ENCODE measurements around the gene SEMA7A. TPM values are rescaled to one million over a fixed set of nuclear protein-coding genes. Genes with fewer than 3 reads are reported as not detected.

SEMA7A gene
- total RNA-seq, 1 donor from 2014 or later, result 0.51 TPM

- peaks cover 14% of the 10 kb centered on the region for H3K27me3 Mint-ChIP-seq (ENCODE audit: unreplicated experiment)
- no peak overlapping the region for H3K4me3 Mint-ChIP-seq (ENCODE audit: unreplicated experiment)
- no peaks in the 10 kb centered on the region for H3K9me3 Mint-ChIP-seq (ENCODE audit: unreplicated experiment)
- H3K36me3 Mint-ChIP-seq (ENCODE audit: unreplicated experiment), result no peaks in the 10 kb centered on the region
- H3K4me1 Mint-ChIP-seq (ENCODE audit: unreplicated experiment), result peaks cover 6% of the 10 kb centered on the region
- no peak overlapping the region for H3K27ac Mint-ChIP-seq (ENCODE audit: unreplicated experiment)
- no peak for TF ChIP-seq CTCF (IDR thresholded peaks at IDR 0.05)
- DNase-seq (ENCODE audit: extremely low spot score, unreplicated experiment), result no peak
Observed at GRCh38 chr15:74427607-74428441, 5.9 kb downstream of the SEMA7A start.

DNA sequence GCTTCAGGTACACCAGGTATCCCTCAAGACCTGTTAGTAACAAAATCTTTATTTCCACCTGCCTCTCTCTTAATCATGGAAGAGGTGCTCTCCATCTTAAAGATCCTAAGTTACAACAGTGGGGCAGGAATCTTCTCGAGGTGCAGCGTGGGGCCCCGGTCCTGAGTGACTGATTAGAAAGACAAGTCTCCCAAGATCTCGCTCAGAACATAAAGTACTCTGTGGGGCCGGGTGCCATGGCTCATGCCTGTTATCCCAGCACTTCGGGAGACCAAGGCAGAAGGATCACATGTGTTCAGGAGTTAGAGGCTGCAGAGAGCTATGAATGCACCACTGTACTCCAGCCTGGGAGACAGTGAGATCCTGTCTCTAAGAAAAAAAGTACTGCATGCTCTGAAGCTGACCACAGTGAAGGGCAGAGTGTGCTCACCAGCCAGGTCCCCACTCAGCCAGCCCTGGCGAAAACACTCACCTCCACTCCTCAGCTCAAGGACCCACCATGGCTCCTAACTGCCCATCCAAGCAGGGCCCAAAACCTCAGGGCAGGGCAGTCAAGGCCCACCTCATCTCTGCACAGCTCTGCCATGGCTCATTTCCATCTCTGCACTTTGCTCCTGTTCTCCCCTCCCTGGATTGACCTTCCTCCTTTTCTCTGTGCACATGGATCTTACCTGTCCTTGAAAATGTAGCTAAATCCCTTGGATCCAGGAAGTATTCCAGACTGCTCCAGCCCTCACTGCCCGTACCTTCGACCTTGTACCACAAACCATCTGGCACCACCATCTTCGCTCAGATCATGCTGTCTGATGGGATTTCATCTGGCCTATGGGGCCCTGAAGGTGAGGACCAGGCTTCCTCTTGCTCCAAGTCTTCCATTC is 7.1 kb downstream of the SEMA7A start:
- Mint-ChIP-seq H3K4me3 (ENCODE audit: unreplicated experiment) (no peak overlapping the region), H3K27ac (ENCODE audit: unreplicated experiment) (no peak overlapping the region), H3K36me3 (ENCODE audit: unreplicated experiment) (no peaks in the 10 kb centered on the region), H3K9me3 (ENCODE audit: unreplicated experiment) (no peaks in the 10 kb centered on the region), H3K27me3 (ENCODE audit: unreplicated experiment) (peaks cover 3% of the 10 kb centered on the region), H3K4me1 (ENCODE audit: unreplicated experiment) (peaks cover 7% of the 10 kb centered on the region)
- DNase-seq (ENCODE audit: extremely low spot score, unreplicated experiment), result no peak
- no peak for TF ChIP-seq CTCF (IDR thresholded peaks at IDR 0.05)

- Mint-ChIP-seq H3K27me3 (ENCODE audit: unreplicated experiment) (no peaks in the 10 kb centered on the region), H3K4me3 (ENCODE audit: unreplicated experiment) (no peak overlapping the region), H3K4me1 (ENCODE audit: unreplicated experiment) (peaks cover 10% of the 10 kb centered on the region), H3K9me3 (ENCODE audit: unreplicated experiment) (no peaks in the 10 kb centered on the region), H3K36me3 (ENCODE audit: unreplicated experiment) (no peaks in the 10 kb centered on the region), H3K27ac (ENCODE audit: unreplicated experiment) (no peak overlapping the region)
- no peak for TF ChIP-seq CTCF (IDR thresholded peaks at IDR 0.05)
- no peak for DNase-seq (ENCODE audit: extremely low spot score, unreplicated experiment)
Observed at GRCh38 chr15:74425630-74426029, 8.1 kb downstream of the SEMA7A start.

DNA sequence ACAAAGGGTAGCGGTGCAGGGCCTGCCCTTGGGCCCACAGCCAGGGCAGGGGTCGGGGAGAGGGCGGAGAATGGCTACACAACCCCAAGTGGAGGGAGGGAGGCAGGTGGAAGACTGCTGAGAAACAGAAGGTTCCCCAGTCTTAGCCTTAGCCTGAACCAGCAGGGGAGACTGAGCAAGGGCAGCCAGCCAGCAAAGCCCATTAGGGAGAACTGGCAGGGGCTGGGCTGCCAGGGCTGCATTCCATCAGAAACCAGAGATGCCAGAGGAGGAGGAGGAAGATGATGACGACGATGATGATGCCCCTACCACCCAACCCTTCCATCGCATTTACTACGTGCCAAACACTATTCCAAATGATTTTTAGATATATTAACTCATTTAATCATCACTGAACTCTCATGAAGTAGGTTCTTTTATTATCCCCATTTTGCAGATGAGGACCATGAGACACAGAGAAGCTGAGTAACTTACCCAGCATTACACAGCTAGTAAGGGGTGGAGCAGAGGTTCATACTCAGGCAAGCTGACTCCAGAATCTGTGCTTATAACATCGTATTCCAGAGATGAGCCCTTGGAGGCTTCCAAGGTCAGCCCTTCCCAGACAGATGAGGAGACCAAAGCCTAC is 8.7 kb downstream of the SEMA7A start:
- TF ChIP-seq CTCF (IDR thresholded peaks at IDR 0.05), result no peak
- no peak overlapping the region for H3K27ac Mint-ChIP-seq (ENCODE audit: unreplicated experiment)
- H3K9me3 Mint-ChIP-seq (ENCODE audit: unreplicated experiment), result no peaks in the 10 kb centered on the region
- H3K27me3 Mint-ChIP-seq (ENCODE audit: unreplicated experiment), result no peaks in the 10 kb centered on the region
- H3K4me3 Mint-ChIP-seq (ENCODE audit: unreplicated experiment), result no peak overlapping the region
- no peak for DNase-seq (ENCODE audit: extremely low spot score, unreplicated experiment)
- H3K36me3 Mint-ChIP-seq (ENCODE audit: unreplicated experiment), result no peaks in the 10 kb centered on the region
- H3K4me1 Mint-ChIP-seq (ENCODE audit: unreplicated experiment), result peaks cover 16% of the 10 kb centered on the region

Measured in osteocyte (in vitro differentiated cells).